Activated CD8-positive, alpha-beta T cell treated with anti-CD3 and anti-CD28 coated beads for 36 hours (primary cell): Measurements from ENCODE around the gene MAPK12. TPM values are rescaled to one million over a fixed set of nuclear protein-coding genes. Genes with fewer than 3 reads are reported as not detected.
"Not testable (repeated sequence)": the region's sequence is repeated elsewhere in the genome, so short reads cannot be mapped to it uniquely, and the experiment has no call there.

Experiments
- ATAC-seq: fragments of 200-7000 bp; cut with Tn5 transposase; one replicate; pipeline ENCODE4 v1.10.0; 2021; ENCODE audit warnings: mild to moderate bottlenecking, moderate library complexity
- CTCF ChIA-PET: fragments of 350-600 bp; sonication (Branson Sonifier 250); formaldehyde crosslinking; loops from one replicate; lab custom pipeline; 2021; ENCODE audit warnings: antibody characterized with exemption; lab: Charles Lee
- POLR2A ChIA-PET: fragments of 350-600 bp; sonication (Branson Sonifier 250); formaldehyde crosslinking; loops from one replicate; lab custom pipeline; 2021; ENCODE audit warnings: antibody characterized with exemption; lab: Charles Lee
- DNase-seq: peaks from one replicate; pipeline ENCODE4 v3.0.0-alpha.2; 2020
- H3K27ac Mint-ChIP-seq: one replicate; pipeline ENCODE4 v1.8.0; 2021; ENCODE audit warnings: mild to moderate bottlenecking, mixed read lengths
- H3K27me3 Mint-ChIP-seq: one replicate; pipeline ENCODE4 v1.8.0; 2021; ENCODE audit warnings: mixed read lengths
- H3K36me3 Mint-ChIP-seq: one replicate; pipeline ENCODE4 v1.8.0; 2021; ENCODE audit warnings: low read depth, mixed read lengths
- H3K4me1 Mint-ChIP-seq: one replicate; pipeline ENCODE4 v1.8.0; 2021; ENCODE audit warnings: low read depth, mixed read lengths
- H3K4me3 Mint-ChIP-seq: one replicate; pipeline ENCODE4 v1.8.0; 2021; ENCODE audit warnings: mild to moderate bottlenecking, moderate library complexity, mixed read lengths
- H3K9me3 Mint-ChIP-seq: one replicate; pipeline ENCODE4 v1.8.0; 2021; ENCODE audit warnings: mixed read lengths
- CTCF ChIP-seq: fragments of 200-600 bp; IDR thresholded peaks from one replicate; pipeline ENCODE4 v1.8.0; 2022; ENCODE audit warnings: antibody characterized with exemption, mild to moderate bottlenecking
- intact Hi-C: fragments of 100-400 bp; cut with micrococcal nuclease; formaldehyde crosslinking; loops from one replicate; pipeline ENCODE4 v1.10.0; 2022
- total RNA-seq, 2 experiments: library from RNA; stranded (reverse); gene quantifications; one replicate each; pipeline ENCODE4 v1.2.3, GENCODE V29; 2021

MAPK12 gene
- total RNA-seq, 2 experiments from 2014 or later: 7.9 to 9.2 TPM

- ATAC-seq: no peak
- Mint-ChIP-seq H3K36me3 (peaks cover 23% of the 10 kb centered on the region), H3K4me1 (peaks cover 24% of the 10 kb centered on the region), H3K27me3 (no peaks in the 10 kb centered on the region), H3K4me3 (no peak overlapping the region), H3K27ac (no peak overlapping the region), H3K9me3 (no peaks in the 10 kb centered on the region)
- intact Hi-C loops: loop anchor here (5.0 kb wide), 1 partner anchor 59 kb away; no protein-coding TSS in a partner anchor
- DNase-seq: no peak
- peak; percentile 57 for TF ChIP-seq CTCF
- POLR2A ChIA-PET: no interaction called here
- CTCF ChIA-PET: interaction anchor here (0.7 to 3.6 kb wide), 6 partner anchors 15 to 318 kb away, joined by 3 to 25 read pairs (median 4); partner anchors contain the start of gene SCO2
These were observed 54.9 kb downstream of the MAPK12 start for GRCh38 chr22:50206599-50206998.

GRCh38 chr22:50205781-50206569, 55.5 kb downstream of the MAPK12 start:
- POLR2A ChIA-PET: no interaction called here
- Mint-ChIP-seq H3K27ac (no peak overlapping the region), H3K27me3 (no peaks in the 10 kb centered on the region), H3K4me1 (peaks cover 24% of the 10 kb centered on the region), H3K4me3 (no peak overlapping the region), H3K9me3 (no peaks in the 10 kb centered on the region), H3K36me3 (peaks cover 21% of the 10 kb centered on the region)
- DNase-seq (no peak), ATAC-seq (no peak)
- TF ChIP-seq CTCF: no peak
- CTCF ChIA-PET: interaction anchor here (0.7 to 3.6 kb wide), 6 partner anchors 15 to 319 kb away, joined by 3 to 25 read pairs (median 4); partner anchors contain the start of gene SCO2
- intact Hi-C loops: loop anchor here (5.0 kb wide), 1 partner anchor 59 kb away; no protein-coding TSS in a partner anchor

GRCh38 chr22:50204998-50205397, 56.5 kb downstream of the MAPK12 start:
- H3K4me3 Mint-ChIP-seq, CTCF ChIA-PET, H3K9me3 Mint-ChIP-seq, DNase-seq, POLR2A ChIA-PET, H3K27me3 Mint-ChIP-seq, ATAC-seq, H3K27ac Mint-ChIP-seq: not testable (repeated sequence)
- Mint-ChIP-seq H3K4me1 (peaks cover 24% of the 10 kb centered on the region), H3K36me3 (peaks cover 18% of the 10 kb centered on the region)
- intact Hi-C loops: loop anchor here (5.0 kb wide), 1 partner anchor 58 kb away; no protein-coding TSS in a partner anchor

- Mint-ChIP-seq H3K9me3 (no peaks in the 10 kb centered on the region), H3K4me3 (no peak overlapping the region), H3K27me3 (no peaks in the 10 kb centered on the region), H3K4me1 (peaks cover 24% of the 10 kb centered on the region), H3K36me3 (peaks cover 16% of the 10 kb centered on the region), H3K27ac (no peak overlapping the region)
- POLR2A ChIA-PET: no interaction called here
- no peak for ATAC-seq
- intact Hi-C loops: no loop called here
- CTCF ChIA-PET: interaction anchor here (1.0 kb wide), 1 partner anchor 55 kb away, joined by 3 read pairs; no protein-coding TSS in a partner anchor
- no peak for DNase-seq
- no peak for TF ChIP-seq CTCF
These were observed 56.9 kb downstream of the MAPK12 start for GRCh38 chr22:50204571-50204970.

GRCh38 chr22:50203288-50203687, 58.2 kb downstream of the MAPK12 start:
- DNase-seq (no peak), ATAC-seq (no peak)
- POLR2A ChIA-PET: no interaction called here
- intact Hi-C loops: no loop called here
- H3K9me3 Mint-ChIP-seq: no peaks in the 10 kb centered on the region
- H3K36me3 Mint-ChIP-seq: peaks cover 19% of the 10 kb centered on the region
- H3K27me3 Mint-ChIP-seq: no peaks in the 10 kb centered on the region
- no peak for TF ChIP-seq CTCF
- H3K4me1 Mint-ChIP-seq: peaks cover 27% of the 10 kb centered on the region
- CTCF ChIA-PET: interaction anchor here (1.0 kb wide), 1 partner anchor 54 kb away, joined by 3 read pairs; no protein-coding TSS in a partner anchor
- H3K27ac Mint-ChIP-seq: no peak overlapping the region
- H3K4me3 Mint-ChIP-seq: no peak overlapping the region

Other genes with a start within 250 kb of the MAPK12 start
- gene IL17REL, start 248.9 kb downstream of the MAPK12 start, total RNA-seq: under 1 TPM in 1 of 2 experiments, not detected in 1; 0.14 TPM
- gene TTLL8, start 203.4 kb downstream of the MAPK12 start, total RNA-seq: not detected
- gene MLC1, start 176.3 kb downstream of the MAPK12 start, total RNA-seq: 1 to 10 TPM; 1.3 to 1.5 TPM
- gene MOV10L1, start 171.7 kb downstream of the MAPK12 start, total RNA-seq: under 1 TPM in 1 of 2 experiments, not detected in 1; 0.34 TPM
- gene PANX2, start 91.0 kb downstream of the MAPK12 start, total RNA-seq: 1 to 10 TPM; 3.3 to 3.9 TPM
- gene TRABD, start 75.8 kb downstream of the MAPK12 start, total RNA-seq: 100 to 1,000 TPM; 110 to 114 TPM
- 10 to 100 TPM; 24.0 to 25.5 TPM for gene SELENOO, start 60.7 kb downstream of the MAPK12 start, total RNA-seq
- gene TUBGCP6, start 16.7 kb downstream of the MAPK12 start, total RNA-seq: 10 to 100 TPM; 44.8 to 47.2 TPM
- 10 to 100 TPM; 43.0 to 44.3 TPM for gene HDAC10, start 10.4 kb downstream of the MAPK12 start, total RNA-seq
- gene MAPK11, start 8.7 kb upstream of the MAPK12 start, total RNA-seq: 1 to 10 TPM; 5.9 to 6.2 TPM
- 10 to 100 TPM; 22.1 to 26.4 TPM for gene PLXNB2, start 46.0 kb upstream of the MAPK12 start, total RNA-seq
- 1 to 10 TPM; 4.6 to 5.3 TPM for gene DENND6B, start 65.3 kb upstream of the MAPK12 start, total RNA-seq
- 10 to 100 TPM; 44.2 to 44.3 TPM for gene PPP6R2, start 81.6 kb upstream of the MAPK12 start, total RNA-seq
- gene SBF1, start 213.4 kb upstream of the MAPK12 start, total RNA-seq: 100 to 1,000 TPM; 120 TPM
- 1 to 10 TPM; 5.5 to 6.8 TPM for gene ADM2, start 219.9 kb upstream of the MAPK12 start, total RNA-seq
- under 1 TPM in 1 of 2 experiments, not detected in 1; 0.29 TPM for gene MIOX, start 225.2 kb upstream of the MAPK12 start, total RNA-seq
- 10 to 100 TPM; 48.0 to 48.8 TPM for gene LMF2, start 246.0 kb upstream of the MAPK12 start, total RNA-seq
- 100 to 1,000 TPM; 121 to 126 TPM for gene NCAPH2, start 246.5 kb upstream of the MAPK12 start, total RNA-seq